Right ventricle myocardium inferior (tissue), 1 donor: ENCODE data around the gene CALB2. TPM values are rescaled to one million over a fixed set of nuclear protein-coding genes. Genes with fewer than 3 reads are reported as not detected.
A peak's percentile ranks its signal among the peaks of the same experiment; 100 is the strongest.
"Not testable (repeated sequence)": the region's sequence is repeated elsewhere in the genome, so short reads cannot be mapped to it uniquely, and the experiment has no call there.

Experiments
- ATAC-seq: fragments of 200-7000 bp; cut with Tn5 transposase; one replicate; pipeline ENCODE4 v1.9.1; 2020; ENCODE audit warnings: mild to moderate bottlenecking, moderate library complexity
- DNase-seq: peaks from one replicate; pipeline ENCODE4 v3.0.0; 2021; ENCODE audit errors: missing footprints
- intact Hi-C: fragments of 100-400 bp; cut with DNase I; formaldehyde crosslinking; loops from one replicate; pipeline ENCODE4 v1.11.0; 2022
- total RNA-seq: library from RNA; stranded (reverse); fragmentation: NEBNext Ultra II Directional; extraction: Animal tissue kit (Norgen Biotek cat#: 25700); gene quantifications from one replicate; pipeline ENCODE4 v1.2.1, GENCODE V29; 2021
- donor health status: DM: no; HTN: yes; CAD: no; lungs with severe emphysema.

The CALB2 gene
- total RNA-seq, 1 donor from 2014 or later, result 1.7 TPM

- ATAC-seq, result no peak
- no peak for DNase-seq
- intact Hi-C loops, result no loop called here
Measured at GRCh38 chr16:71350821-71351557, 7.5 kb upstream of the CALB2 start.

- ATAC-seq (no peak), DNase-seq (no peak)
- intact Hi-C loops, result no loop called here
Measured at GRCh38 chr16:71351558-71351901, 7.0 kb upstream of the CALB2 start.

- DNase-seq, result no peak
- intact Hi-C loops, result no loop called here
- ATAC-seq, result no peak
Measured at GRCh38 chr16:71352466-71352865, 6.1 kb upstream of the CALB2 start.

GRCh38 chr16:71352963-71353460 is 5.5 kb upstream of the CALB2 start:
- ATAC-seq (no peak), DNase-seq (no peak)
- intact Hi-C loops, result no loop called here

- no peak for DNase-seq
- ATAC-seq, result no peak
- intact Hi-C loops, result no loop called here
Measured at GRCh38 chr16:71353736-71354135, 4.8 kb upstream of the CALB2 start.

- no peak for ATAC-seq
Measured at GRCh38 chr16:71354156-71354555, 4.4 kb upstream of the CALB2 start.

GRCh38 chr16:71356051-71356740 is 2.3 kb upstream of the CALB2 start:
- ATAC-seq, result no peak
- intact Hi-C loops, result no loop called here
- no peak for DNase-seq

More at GRCh38 chr16:71354156-71354555, 4.4 kb upstream of the CALB2 start:
- intact Hi-C loops, result no loop called here
- no peak for DNase-seq

- intact Hi-C loops, ATAC-seq, DNase-seq: not testable (repeated sequence)
Measured at GRCh38 chr16:71356936-71357335, 1.6 kb upstream of the CALB2 start.

- DNase-seq (no peak), ATAC-seq (no peak)
- intact Hi-C loops, result no loop called here
Measured at GRCh38 chr16:71357681-71358080, 842 bp upstream of the CALB2 start.

GRCh38 chr16:71359431-71359830 is 908 bp downstream of the CALB2 start:
- intact Hi-C loops, result no loop called here
- no peak for DNase-seq
- no peak for ATAC-seq

- DNase-seq (no peak), ATAC-seq (no peak)
- intact Hi-C loops, result no loop called here
Measured at GRCh38 chr16:71360378-71360777, 1.9 kb downstream of the CALB2 start.

GRCh38 chr16:71364133-71364681 is 5.7 kb downstream of the CALB2 start:
- ATAC-seq (peak; percentile 56), DNase-seq (no peak)
- intact Hi-C loops, result no loop called here

- no peak for DNase-seq
- ATAC-seq, result no peak
- intact Hi-C loops, result no loop called here
Measured at GRCh38 chr16:71365021-71365420, 6.5 kb downstream of the CALB2 start.

GRCh38 chr16:71367241-71367976 is 8.9 kb downstream of the CALB2 start:
- DNase-seq (no peak), ATAC-seq (peak; percentile 42)
- intact Hi-C loops, result no loop called here

GRCh38 chr16:71368958-71369357 is 10.4 kb downstream of the CALB2 start:
- intact Hi-C loops, result no loop called here
- DNase-seq, result no peak
- ATAC-seq, result no peak

GRCh38 chr16:71369494-71369893 is 11.0 kb downstream of the CALB2 start:
- no peak for ATAC-seq
- intact Hi-C loops, result no loop called here
- no peak for DNase-seq

- ATAC-seq, result no peak
- intact Hi-C loops, result no loop called here
Measured at GRCh38 chr16:71371237-71371636, 12.7 kb downstream of the CALB2 start.

GRCh38 chr16:71373073-71373472 is 14.6 kb downstream of the CALB2 start:
- no peak for ATAC-seq
- no peak for DNase-seq
- intact Hi-C loops, result no loop called here

More at GRCh38 chr16:71371237-71371636, 12.7 kb downstream of the CALB2 start:
- no peak for DNase-seq

- ATAC-seq, result no peak
- no peak for DNase-seq
- intact Hi-C loops, result no loop called here
Measured at GRCh38 chr16:71376465-71377157, 18.1 kb downstream of the CALB2 start.
